ENCODE data around the gene ZAP70.

The ZAP70 gene

DNA sequence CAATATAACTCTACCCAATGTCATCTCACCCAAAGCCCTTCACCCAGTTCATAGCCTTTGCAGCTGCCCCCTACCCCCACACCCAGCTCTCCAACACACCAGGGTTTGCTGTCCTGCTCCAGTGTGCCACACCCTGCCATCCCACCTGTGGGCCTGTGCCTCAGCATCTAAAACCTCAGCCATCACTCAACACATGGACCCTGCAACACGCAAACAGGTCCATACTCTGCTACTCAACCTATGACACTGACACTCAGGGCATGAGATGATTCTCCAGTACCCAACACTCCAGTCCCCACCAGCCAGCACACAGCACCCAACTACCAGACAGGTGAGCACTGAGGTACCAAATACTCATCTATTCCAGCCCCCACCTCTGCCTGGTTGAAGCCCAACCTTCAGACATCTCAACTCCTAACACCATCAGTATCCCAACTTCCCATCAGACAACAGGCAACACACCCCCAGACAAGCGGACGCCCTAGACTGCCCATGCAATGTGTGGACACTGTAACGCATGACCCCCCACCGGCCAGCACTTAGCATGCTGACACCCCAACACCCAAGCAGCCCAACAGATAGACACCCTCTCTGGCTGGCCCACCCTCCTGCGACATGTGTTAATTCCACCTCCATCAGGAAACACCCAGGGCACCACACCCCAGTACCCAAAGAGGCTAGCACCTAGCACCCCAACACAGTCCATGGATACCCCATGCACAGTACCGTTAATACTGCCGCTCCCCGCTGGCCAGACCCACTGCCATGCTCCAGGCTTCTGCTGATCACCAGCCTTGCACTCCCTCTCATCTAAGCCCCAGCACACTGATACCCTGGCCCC is 25.0 kb downstream of the ZAP70 start:
- peaks cover 0 to 5% (median 2%) of the 10 kb centered on the region in 4 experiments for H3K4me1 ChIP-seq (ENCODE audit: control extremely low read depth in 1 of 4, control insufficient read depth in 4 of 4, insufficient read depth in 4 of 4, low read length in 3 of 4)
- H3K4me3 ChIP-seq (ENCODE audit: control insufficient read depth in 1 of 7, extremely low read depth in 1 of 7, insufficient read depth in 4 of 7, low read depth in 2 of 7, low read length in 6 of 7): no peak overlapping the region
- no peaks in the 10 kb centered on the region for H3K9me3 ChIP-seq (ENCODE audit: control extremely low read depth in 1 of 5, control insufficient read depth in 4 of 5, insufficient read depth in 2 of 5, low read depth in 1 of 5, low read length in 4 of 5)
- DNase-seq: no peak
- ChIA-PET CTCF (interaction anchor here (1.0 to 10.5 kb wide), 4 partner anchors 12 to 28 kb away, joined by 3 to 131 read pairs (median 6); partner anchors contain the start of gene ZAP70), POLR2A (no interaction called here)
- no peaks in the 10 kb centered on the region for H3K27me3 ChIP-seq (replicated peaks in 2 of 5; ENCODE audit: control insufficient read depth in 4 of 5, insufficient read depth in 5 of 5, low read length in 4 of 5)
- peaks cover 0 to 3% (median 0%) of the 10 kb centered on the region in 4 experiments for H3K36me3 ChIP-seq (ENCODE audit: control insufficient read depth in 4 of 4, insufficient read depth in 4 of 4, low read length in 3 of 4)
- WGBS (ENCODE audit: insufficient coverage): 100% methylated on average over 9 of the region's 9 CpGs
- H3K27ac ChIP-seq (ENCODE audit: insufficient read depth in 1 of 2, low read depth in 1 of 2, low read length in 2 of 2, poor library complexity in 1 of 2, severe bottlenecking in 2 of 2): no peak overlapping the region

DNA sequence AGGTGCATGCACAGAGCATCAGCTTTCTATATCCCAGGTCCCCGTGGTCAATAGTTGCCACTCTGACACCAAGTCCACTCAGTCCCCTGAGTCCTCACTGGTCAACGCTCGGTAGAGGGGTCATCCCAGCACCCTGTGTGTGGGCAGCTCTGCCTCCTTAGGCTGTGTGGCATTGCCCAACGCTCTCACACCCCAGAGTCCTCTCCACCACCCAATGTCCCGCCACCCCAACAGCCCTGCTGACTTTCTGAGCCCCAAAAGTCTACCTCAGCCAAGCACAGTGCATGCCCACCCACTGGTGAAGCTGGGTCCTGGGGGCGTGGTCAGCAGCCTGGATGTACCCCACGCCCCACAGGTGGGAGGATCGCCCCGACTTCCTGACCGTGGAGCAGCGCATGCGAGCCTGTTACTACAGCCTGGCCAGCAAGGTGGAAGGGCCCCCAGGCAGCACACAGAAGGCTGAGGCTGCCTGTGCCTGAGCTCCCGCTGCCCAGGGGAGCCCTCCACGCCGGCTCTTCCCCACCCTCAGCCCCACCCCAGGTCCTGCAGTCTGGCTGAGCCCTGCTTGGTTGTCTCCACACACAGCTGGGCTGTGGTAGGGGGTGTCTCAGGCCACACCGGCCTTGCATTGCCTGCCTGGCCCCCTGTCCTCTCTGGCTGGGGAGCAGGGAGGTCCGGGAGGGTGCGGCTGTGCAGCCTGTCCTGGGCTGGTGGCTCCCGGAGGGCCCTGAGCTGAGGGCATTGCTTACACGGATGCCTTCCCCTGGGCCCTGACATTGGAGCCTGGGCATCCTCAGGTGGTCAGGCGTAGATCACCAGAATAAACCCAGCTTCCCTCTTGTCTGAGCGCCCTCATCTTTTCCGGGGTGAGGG is 25.9 kb downstream of the ZAP70 start:
- H3K4me3 ChIP-seq (ENCODE audit: control insufficient read depth in 1 of 7, extremely low read depth in 1 of 7, insufficient read depth in 4 of 7, low read depth in 2 of 7, low read length in 6 of 7): no peak overlapping the region
- CTCF ChIA-PET: interaction anchor here (0.7 to 10.5 kb wide), 15 partner anchors 8 to 646 kb away, joined by 3 to 131 read pairs (median 5); partner anchors contain the start of genes COX5B and ZAP70
- WGBS (ENCODE audit: insufficient coverage): 94% methylated on average over 21 of the region's 23 CpGs
- H3K36me3 ChIP-seq (ENCODE audit: control insufficient read depth in 4 of 4, insufficient read depth in 4 of 4, low read length in 3 of 4): peaks cover 0 to under 1% (median 0%) of the 10 kb centered on the region in 4 experiments
- H3K27ac ChIP-seq (ENCODE audit: insufficient read depth in 1 of 2, low read depth in 1 of 2, low read length in 2 of 2, poor library complexity in 1 of 2, severe bottlenecking in 2 of 2): no peak overlapping the region
- POLR2A ChIA-PET: no interaction called here
- no peak for DNase-seq
- no peaks in the 10 kb centered on the region for H3K9me3 ChIP-seq (ENCODE audit: control extremely low read depth in 1 of 5, control insufficient read depth in 4 of 5, insufficient read depth in 2 of 5, low read depth in 1 of 5, low read length in 4 of 5)
- H3K27me3 ChIP-seq (replicated peaks in 2 of 5; ENCODE audit: control insufficient read depth in 4 of 5, insufficient read depth in 5 of 5, low read length in 4 of 5): no peaks in the 10 kb centered on the region
- peaks cover 0 to 5% (median 2%) of the 10 kb centered on the region in 4 experiments for H3K4me1 ChIP-seq (ENCODE audit: control extremely low read depth in 1 of 4, control insufficient read depth in 4 of 4, insufficient read depth in 4 of 4, low read length in 3 of 4)

DNA sequence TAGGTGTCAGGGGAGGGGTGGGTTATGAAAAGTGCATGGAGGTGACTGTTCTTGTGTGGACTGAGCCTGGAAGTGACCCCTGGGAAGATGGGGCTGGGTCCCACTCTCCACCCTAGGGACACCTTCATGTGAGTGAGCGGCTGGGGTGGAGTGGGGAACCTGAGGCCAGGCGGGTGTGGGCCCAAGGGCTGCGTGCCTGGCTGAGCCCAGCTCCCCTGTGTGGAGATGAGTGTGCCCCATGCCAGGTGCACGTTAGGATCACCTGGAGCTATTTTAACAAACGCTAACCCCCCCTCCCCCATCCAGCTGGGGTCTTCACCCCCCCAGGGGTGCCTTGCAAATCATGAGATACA is 26.5 kb downstream of the ZAP70 start:
- H3K4me1 ChIP-seq (ENCODE audit: control extremely low read depth in 1 of 4, control insufficient read depth in 4 of 4, insufficient read depth in 4 of 4, low read length in 3 of 4): peaks cover 0 to 5% (median 2%) of the 10 kb centered on the region in 4 experiments
- no peaks in the 10 kb centered on the region for H3K36me3 ChIP-seq (ENCODE audit: control insufficient read depth in 4 of 4, insufficient read depth in 4 of 4, low read length in 3 of 4)
- WGBS (ENCODE audit: insufficient coverage): 100% methylated on average over 2 of the region's 5 CpGs
- ChIA-PET POLR2A (interaction anchor here (0.8 kb wide), 1 partner anchor 32 kb away, joined by 3 read pairs; no protein-coding TSS in a partner anchor), CTCF (interaction anchor here (0.7 to 10.5 kb wide), 17 partner anchors 9 to 645 kb away, joined by 3 to 131 read pairs (median 5); partner anchors contain the start of genes ACTR1B, COX5B and ZAP70)
- no peak overlapping the region for H3K27ac ChIP-seq (ENCODE audit: insufficient read depth in 1 of 2, low read depth in 1 of 2, low read length in 2 of 2, poor library complexity in 1 of 2, severe bottlenecking in 2 of 2)
- no peak for DNase-seq
- no peak overlapping the region for H3K4me3 ChIP-seq (ENCODE audit: control insufficient read depth in 1 of 7, extremely low read depth in 1 of 7, insufficient read depth in 4 of 7, low read depth in 2 of 7, low read length in 6 of 7)
- H3K9me3 ChIP-seq (ENCODE audit: control extremely low read depth in 1 of 5, control insufficient read depth in 4 of 5, insufficient read depth in 2 of 5, low read depth in 1 of 5, low read length in 4 of 5): no peaks in the 10 kb centered on the region
- no peaks in the 10 kb centered on the region for H3K27me3 ChIP-seq (replicated peaks in 2 of 5; ENCODE audit: control insufficient read depth in 4 of 5, insufficient read depth in 5 of 5, low read length in 4 of 5)

DNA sequence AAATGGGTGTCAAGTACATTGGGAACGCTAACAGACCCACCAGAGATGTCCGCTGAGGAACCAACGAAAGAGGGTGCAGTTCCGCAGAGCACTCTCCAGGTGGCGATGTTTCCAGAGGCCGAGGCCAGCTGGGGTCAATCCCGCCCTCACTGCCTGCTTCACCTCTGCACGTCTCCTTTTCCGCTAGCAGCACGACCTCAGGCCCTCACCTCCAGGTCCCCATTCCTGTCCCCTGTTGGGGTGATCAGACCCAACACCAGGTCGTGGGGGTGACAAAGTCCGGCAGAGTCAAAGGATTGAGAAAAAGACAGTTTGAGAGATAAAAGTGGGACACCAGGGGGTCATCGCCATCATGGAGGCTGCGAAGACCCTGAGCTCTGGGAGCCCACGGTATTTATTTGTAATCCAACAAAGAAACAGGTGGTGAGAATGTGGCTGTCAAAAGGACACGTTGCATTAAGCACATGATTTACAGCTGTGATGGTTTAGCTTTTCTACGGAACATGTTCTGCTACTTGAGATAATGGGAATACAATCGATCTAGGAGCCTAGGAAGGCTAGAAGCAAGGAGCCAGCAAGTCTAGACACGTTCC is 27.3 kb downstream of the ZAP70 start:
- Histone ChIP-seq H3K36me3 (ENCODE audit: control insufficient read depth in 4 of 4, insufficient read depth in 4 of 4, low read length in 3 of 4) (no peaks in the 10 kb centered on the region), H3K27ac (ENCODE audit: insufficient read depth in 1 of 2, low read depth in 1 of 2, low read length in 2 of 2, poor library complexity in 1 of 2, severe bottlenecking in 2 of 2) (no peak overlapping the region), H3K27me3 (replicated peaks in 2 of 5; ENCODE audit: control insufficient read depth in 4 of 5, insufficient read depth in 5 of 5, low read length in 4 of 5) (no peaks in the 10 kb centered on the region), H3K9me3 (ENCODE audit: control extremely low read depth in 1 of 5, control insufficient read depth in 4 of 5, insufficient read depth in 2 of 5, low read depth in 1 of 5, low read length in 4 of 5) (no peaks in the 10 kb centered on the region), H3K4me3 (ENCODE audit: control insufficient read depth in 1 of 7, extremely low read depth in 1 of 7, insufficient read depth in 4 of 7, low read depth in 2 of 7, low read length in 6 of 7) (no peak overlapping the region), H3K4me1 (ENCODE audit: control extremely low read depth in 1 of 4, control insufficient read depth in 4 of 4, insufficient read depth in 4 of 4, low read length in 3 of 4) (peaks cover 0 to 7% (median 4%) of the 10 kb centered on the region in 4 experiments)
- CTCF ChIA-PET: interaction anchor here (0.7 to 10.5 kb wide), 23 partner anchors 8 to 644 kb away, joined by 3 to 131 read pairs (median 4); partner anchors contain the start of genes ACTR1B, COX5B and ZAP70
- POLR2A ChIA-PET: interaction anchor here (0.7 to 1.0 kb wide), 4 partner anchors 14 to 1550 kb away, joined by 3 read pairs; no protein-coding TSS in a partner anchor
- peak; percentile 38 to 65 (median 60) for DNase-seq
- 32% methylated on average over 15 of the region's 19 CpGs for WGBS (ENCODE audit: insufficient coverage)

DNA sequence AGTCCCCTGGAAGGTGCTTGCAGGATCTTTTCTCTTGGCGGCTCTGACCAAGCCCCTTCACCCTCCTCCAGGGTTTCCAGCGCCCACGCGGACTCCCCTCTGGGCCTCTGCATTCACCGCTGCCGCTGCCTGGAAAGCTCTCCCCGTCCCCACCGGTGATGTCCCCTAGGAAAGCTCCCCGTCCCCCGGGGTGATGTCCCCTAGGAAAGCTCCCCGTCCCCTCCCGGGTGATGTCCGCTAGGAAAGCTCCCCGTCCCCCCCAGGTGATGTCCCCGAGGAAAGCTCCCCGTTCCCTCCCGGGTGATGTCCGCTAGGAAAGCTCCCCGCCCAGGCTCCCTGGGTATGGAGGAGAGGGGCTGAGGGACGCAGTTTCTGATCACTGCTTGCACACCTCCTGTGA is 27.9 kb downstream of the ZAP70 start:
- Histone ChIP-seq H3K4me1 (ENCODE audit: control extremely low read depth in 1 of 4, control insufficient read depth in 4 of 4, insufficient read depth in 4 of 4, low read length in 3 of 4) (peaks cover 0 to 7% (median 4%) of the 10 kb centered on the region in 4 experiments), H3K9me3 (ENCODE audit: control extremely low read depth in 1 of 5, control insufficient read depth in 4 of 5, insufficient read depth in 2 of 5, low read depth in 1 of 5, low read length in 4 of 5) (no peaks in the 10 kb centered on the region), H3K27me3 (replicated peaks in 2 of 5; ENCODE audit: control insufficient read depth in 4 of 5, insufficient read depth in 5 of 5, low read length in 4 of 5) (no peaks in the 10 kb centered on the region), H3K27ac (ENCODE audit: insufficient read depth in 1 of 2, low read depth in 1 of 2, low read length in 2 of 2, poor library complexity in 1 of 2, severe bottlenecking in 2 of 2) (no peak overlapping the region), H3K4me3 (ENCODE audit: control insufficient read depth in 1 of 7, extremely low read depth in 1 of 7, insufficient read depth in 4 of 7, low read depth in 2 of 7, low read length in 6 of 7) (no peak overlapping the region), H3K36me3 (ENCODE audit: control insufficient read depth in 4 of 4, insufficient read depth in 4 of 4, low read length in 3 of 4) (no peaks in the 10 kb centered on the region)
- ChIA-PET CTCF (interaction anchor here (0.7 to 10.5 kb wide), 16 partner anchors 9 to 644 kb away, joined by 3 to 131 read pairs (median 6); partner anchors contain the start of gene ZAP70), POLR2A (interaction anchor here (0.7 to 1.0 kb wide), 3 partner anchors 13 to 1550 kb away, joined by 3 read pairs; no protein-coding TSS in a partner anchor)
- WGBS (ENCODE audit: insufficient coverage): 96% methylated on average over 11 of the region's 20 CpGs
- no peak for DNase-seq

DNA sequence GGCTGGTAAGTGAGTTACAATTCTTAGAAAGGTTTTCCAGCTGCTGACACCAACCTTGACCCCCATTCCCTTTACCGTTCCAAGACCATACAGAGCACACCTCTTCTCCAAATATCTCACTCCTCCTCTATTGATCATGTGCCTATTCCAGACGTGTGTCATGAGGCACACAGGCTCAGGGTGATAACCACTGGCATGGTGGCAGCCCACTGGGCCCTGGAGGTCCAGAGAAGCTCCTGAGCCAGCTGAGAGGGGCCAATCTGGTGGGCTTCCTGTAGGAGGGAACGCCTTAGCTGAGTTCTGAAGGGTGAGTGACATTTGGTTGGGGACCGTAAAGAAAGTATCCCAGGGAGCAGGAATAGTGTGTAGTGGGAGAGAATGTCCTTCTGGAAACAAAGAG is 28.3 kb downstream of the ZAP70 start:
- Histone ChIP-seq H3K4me3 (ENCODE audit: control insufficient read depth in 1 of 7, extremely low read depth in 1 of 7, insufficient read depth in 4 of 7, low read depth in 2 of 7, low read length in 6 of 7) (no peak overlapping the region), H3K4me1 (ENCODE audit: control extremely low read depth in 1 of 4, control insufficient read depth in 4 of 4, insufficient read depth in 4 of 4, low read length in 3 of 4) (peaks cover 0 to 7% (median 4%) of the 10 kb centered on the region in 4 experiments), H3K27ac (ENCODE audit: insufficient read depth in 1 of 2, low read depth in 1 of 2, low read length in 2 of 2, poor library complexity in 1 of 2, severe bottlenecking in 2 of 2) (no peak overlapping the region), H3K9me3 (ENCODE audit: control extremely low read depth in 1 of 5, control insufficient read depth in 4 of 5, insufficient read depth in 2 of 5, low read depth in 1 of 5, low read length in 4 of 5) (no peaks in the 10 kb centered on the region), H3K27me3 (replicated peaks in 2 of 5; ENCODE audit: control insufficient read depth in 4 of 5, insufficient read depth in 5 of 5, low read length in 4 of 5) (no peaks in the 10 kb centered on the region), H3K36me3 (ENCODE audit: control insufficient read depth in 4 of 4, insufficient read depth in 4 of 4, low read length in 3 of 4) (no peaks in the 10 kb centered on the region)
- DNase-seq: no peak
- ChIA-PET POLR2A (no interaction called here), CTCF (interaction anchor here (0.7 to 10.5 kb wide), 14 partner anchors 8 to 643 kb away, joined by 3 to 131 read pairs (median 4); partner anchors contain the start of gene ZAP70)
- 100% methylated on average over 2 of the region's 4 CpGs for WGBS (ENCODE audit: insufficient coverage)

All from common myeloid progenitor, CD34-positive (primary cell).